GM12878 (cell line): ENCODE results near the gene FUCA2. TPM values are rescaled to one million over a fixed set of nuclear protein-coding genes. Genes with fewer than 3 reads are reported as not detected.
A peak's percentile ranks its signal among the peaks of the same experiment; 100 is the strongest.

ENCODE experiments used
- ATAC-seq: fragments of 200-7000 bp; cut with Tn5 transposase; 3 replicates; pipeline ENCODE4 v1.9.1; 2020; ENCODE audit warnings: mild to moderate bottlenecking, moderate library complexity
- BruUV-seq: library from RNA; stranded (reverse); fragments of 400-500 nt; replicated peaks from 2 replicates; lab custom pipeline; 2021; lab: Mats Ljungman, UMichigan
- CTCF ChIA-PET: fragments of 300-600 bp; sonication (Branson Sonifier 250); formaldehyde crosslinking; extraction: SDS; loops from one replicate; lab custom pipeline; 2021; ENCODE audit warnings: inconsistent platforms; lab: Yijun Ruan, JAX
- POLR2A ChIA-PET: fragments of 350-600 bp; formaldehyde crosslinking; extraction: SDS; loops from one replicate; lab custom pipeline; 2021; ENCODE audit warnings: inconsistent platforms; lab: Charles Lee
- RAD21 ChIA-PET: fragments of 300-600 bp; sonication (Branson Sonifier 250); formaldehyde crosslinking; loops from one replicate; lab custom pipeline; 2023; ENCODE audit warnings: antibody characterized with exemption; ENCODE audit not compliant: unreplicated experiment; lab: Charles Lee
- SMC1A ChIA-PET: fragments of 300-600 bp; sonication (Branson Sonifier 250); formaldehyde crosslinking; loops from one replicate; lab custom pipeline; 2023; ENCODE audit not compliant: unreplicated experiment, uncharacterized antibody; lab: Charles Lee
- DNase-seq: peaks from one replicate; pipeline ENCODE4 v3.0.0-alpha.2; 2011; ENCODE audit warnings: low read depth, low spot score
- FAIRE-seq: peaks from 3 replicates; lab custom pipeline; 2011; peaks lifted over from hg19 to GRCh38; lab: Jason Lieb, UNC
- H2AFZ ChIP-seq: 2 replicates; pipeline ENCODE4 v1.6.0; 2011; ENCODE audit warnings: low read depth, low read length, control low read depth; ENCODE audit not compliant: control insufficient read depth
- H3K27ac ChIP-seq: 2 replicates; pipeline ENCODE4 v1.5.1; 2011; ENCODE audit warnings: control low read depth; ENCODE audit not compliant: control insufficient read depth, insufficient read depth
- H3K27me3 ChIP-seq, 2 experiments: replicated peaks in 1 of 2; 2 replicates each; pipeline versions ENCODE4 v1.6.0 to v1.6.1; 2011; ENCODE audit warnings: low read length in 1 of 2; ENCODE audit not compliant: control insufficient read depth in 2 of 2, insufficient read depth in 2 of 2
- H3K36me3 ChIP-seq, 2 experiments: 2 replicates each; pipeline ENCODE4 v1.5.1; 2011; ENCODE audit warnings: low read length in 1 of 2; ENCODE audit not compliant: control insufficient read depth in 2 of 2, insufficient read depth in 2 of 2
- H3K4me1 ChIP-seq: 2 replicates; pipeline ENCODE4 v1.6.1; 2011; ENCODE audit warnings: mild to moderate bottlenecking, low read length, moderate library complexity, mixed read lengths; ENCODE audit not compliant: control insufficient read depth, insufficient read depth
- H3K4me2 ChIP-seq: 2 replicates; pipeline ENCODE4 v1.6.0; 2011; ENCODE audit warnings: control low read depth; ENCODE audit not compliant: control insufficient read depth, insufficient read depth
- H3K4me3 ChIP-seq: fragments of 200-600 bp; sonication (generic); 2 replicates; pipeline ENCODE4 v1.5.1; 2016
- H3K79me2 ChIP-seq: 2 replicates; pipeline ENCODE4 v1.6.0; 2011; ENCODE audit warnings: low read length; ENCODE audit not compliant: control insufficient read depth, insufficient read depth
- H3K9ac ChIP-seq: 2 replicates; pipeline ENCODE4 v1.8.0; 2011; ENCODE audit warnings: low read length, control low read depth, mixed read lengths; ENCODE audit not compliant: control insufficient read depth, insufficient read depth
- H3K9me3 ChIP-seq: replicated peaks from 3 replicates; pipeline ENCODE4 v1.5.1; 2011; ENCODE audit warnings: mild to moderate bottlenecking, low read length; ENCODE audit not compliant: control insufficient read depth, insufficient read depth
- H4K20me1 ChIP-seq: 2 replicates; pipeline ENCODE4 v1.6.0; 2011; ENCODE audit not compliant: control insufficient read depth, insufficient read depth
- BCL3 ChIP-seq: IDR thresholded peaks from 2 replicates; pipeline ENCODE4 v1.6.1; 2011; ENCODE audit warnings: borderline replicate concordance, low read depth, mild to moderate bottlenecking, moderate library complexity, low read length; ENCODE audit not compliant: insufficient read depth, poor library complexity, severe bottlenecking
- BHLHE40 ChIP-seq, 2 experiments: fragments of 450-650 bp in 1 of 2; IDR thresholded peaks; 2 replicates each; pipeline ENCODE4 v1.6.1; 2011 to 2017; ENCODE audit warnings: low read depth in 2 of 2, borderline replicate concordance in 1 of 2, improper control_type of control experiment in 1 of 2, low read length in 1 of 2, mild to moderate bottlenecking in 1 of 2
- CREB1 ChIP-seq: IDR thresholded peaks from 2 replicates; pipeline ENCODE4 v1.6.1; 2012; ENCODE audit warnings: low read depth, mild to moderate bottlenecking, inconsistent platforms
- CREM ChIP-seq: IDR thresholded peaks from 2 replicates; pipeline ENCODE4 v1.6.1; 2014; ENCODE audit warnings: antibody characterized with exemption, low read depth
- DPF2 ChIP-seq: fragments of 450-650 bp; IDR thresholded peaks from 2 replicates; pipeline ENCODE4 v1.6.1; 2017; ENCODE audit warnings: mild to moderate bottlenecking
- ETV6 ChIP-seq, 2 experiments: fragments of 450-650 bp in 1 of 2; IDR thresholded peaks in 1 of 2; conservative IDR thresholded peaks in 1 of 2; 2 replicates each; pipeline ENCODE4 v1.6.1; 2014; ENCODE audit warnings: antibody characterized with exemption in 1 of 2, borderline replicate concordance in 1 of 2, low read depth in 1 of 2, mild to moderate bottlenecking in 1 of 2, moderate library complexity in 1 of 2
- MEF2A ChIP-seq: IDR thresholded peaks from 2 replicates; pipeline ENCODE4 v1.6.1; 2011; ENCODE audit warnings: low read depth, mild to moderate bottlenecking, low read length, moderate library complexity; ENCODE audit not compliant: insufficient read depth
- MTA3 ChIP-seq: IDR thresholded peaks from 2 replicates; pipeline ENCODE4 v1.6.1; 2012; ENCODE audit warnings: low read length, inconsistent platforms, borderline replicate concordance
- NFIC ChIP-seq: IDR thresholded peaks from 2 replicates; pipeline ENCODE4 v1.6.1; 2012; ENCODE audit warnings: low read depth, mild to moderate bottlenecking, inconsistent platforms, low read length, moderate library complexity
- NR2C2 ChIP-seq: IDR thresholded peaks from 2 replicates; pipeline ENCODE4 v1.6.1; 2011; ENCODE audit warnings: borderline replicate concordance, low read depth; ENCODE audit not compliant: control insufficient read depth, insufficient read length
- PAX5 ChIP-seq: IDR thresholded peaks from 2 replicates; pipeline ENCODE4 v1.6.1; 2011; ENCODE audit warnings: low read depth, low read length, borderline replicate concordance
- RCOR1 ChIP-seq: conservative IDR thresholded peaks from 2 replicates; pipeline ENCODE4 v1.6.1; 2012; ENCODE audit warnings: low read depth, low read length, improper control_type of control experiment
- SRF ChIP-seq, 2 experiments: IDR thresholded peaks; 2 replicates each; pipeline ENCODE4 v1.6.1; 2011; ENCODE audit warnings: low read depth in 2 of 2, low read length in 2 of 2, mild to moderate bottlenecking in 1 of 2, moderate library complexity in 1 of 2
- TAF1 ChIP-seq: IDR thresholded peaks from 2 replicates; pipeline ENCODE4 v1.6.1; 2011; ENCODE audit warnings: mild to moderate bottlenecking, low read depth, low read length, borderline replicate concordance
- ZBED1 ChIP-seq: IDR thresholded peaks from 2 replicates; pipeline ENCODE4 v1.6.1; 2016; ENCODE audit warnings: borderline replicate concordance
- ZNF592 ChIP-seq: fragments of 450-650 bp; IDR thresholded peaks from 2 replicates; pipeline ENCODE4 v1.6.1; 2017; ENCODE audit warnings: mild to moderate bottlenecking, moderate library complexity
- WGBS: methylation state at CpG from one replicate; pipeline ENCODE4 v1.1.6; 2016; ENCODE audit warnings: low lambda C conversion rate; ENCODE audit not compliant: insufficient replicate concordance, insufficient coverage; ENCODE audit errors: missing lambda C conversion rate; 5-methylcytosine and 5-hydroxymethylcytosine counted together
- in situ Hi-C: fragments of 300-500 bp; cut with MboI; formaldehyde crosslinking; loops from 9 replicates; pipeline ENCODE4 v1.14.3; 2018; ENCODE audit warnings: mixed read lengths
- intact Hi-C: fragments of 100-400 bp; cut with micrococcal nuclease; formaldehyde crosslinking; loops from one replicate; pipeline ENCODE4 v1.14.2; 2022; ENCODE audit not compliant: unreplicated experiment
- polyA plus RNA-seq, 11 experiments: library from polyadenylated mRNA; depleted of rRNA in 4 of 11; unstranded in 6 of 11; stranded (reverse) in 5 of 11; fragments of >200 nt; fragmentation: Nextera tagmentation in 4 of 11; fragmentation: Illumina TruSeq in 1 of 11; extraction: Ambion mirVana in 4 of 11; extraction: Trizol in 1 of 11; gene quantifications; 1 replicate in 1 of 11; 2 replicates in 10 of 11; pipeline versions ENCODE4 v1.2.1 to v1.2.3, GENCODE V29; 2011 to 2016; ENCODE audit warnings: inconsistent platforms in 2 of 11, missing spikeins in 2 of 11, low read depth in 1 of 11
- total RNA-seq, 4 experiments: library from RNA; depleted of rRNA in 3 of 4; stranded (reverse); fragments of >200 nt in 3 of 4; fragmentation: Illumina TruSeq in 1 of 4; extraction: Trizol in 1 of 4; gene quantifications; 2 replicates each; pipeline versions ENCODE4 v1.2.1 to v1.2.3, GENCODE V29; 2013 to 2021

FUCA2 gene
- total and polyA plus RNA-seq, 10 of the 15 experiments (the other 5 are each of a cell fraction or from before 2014, with no cell fraction given), result 5.7 to 36.2 (median 21.5) TPM

DNA sequence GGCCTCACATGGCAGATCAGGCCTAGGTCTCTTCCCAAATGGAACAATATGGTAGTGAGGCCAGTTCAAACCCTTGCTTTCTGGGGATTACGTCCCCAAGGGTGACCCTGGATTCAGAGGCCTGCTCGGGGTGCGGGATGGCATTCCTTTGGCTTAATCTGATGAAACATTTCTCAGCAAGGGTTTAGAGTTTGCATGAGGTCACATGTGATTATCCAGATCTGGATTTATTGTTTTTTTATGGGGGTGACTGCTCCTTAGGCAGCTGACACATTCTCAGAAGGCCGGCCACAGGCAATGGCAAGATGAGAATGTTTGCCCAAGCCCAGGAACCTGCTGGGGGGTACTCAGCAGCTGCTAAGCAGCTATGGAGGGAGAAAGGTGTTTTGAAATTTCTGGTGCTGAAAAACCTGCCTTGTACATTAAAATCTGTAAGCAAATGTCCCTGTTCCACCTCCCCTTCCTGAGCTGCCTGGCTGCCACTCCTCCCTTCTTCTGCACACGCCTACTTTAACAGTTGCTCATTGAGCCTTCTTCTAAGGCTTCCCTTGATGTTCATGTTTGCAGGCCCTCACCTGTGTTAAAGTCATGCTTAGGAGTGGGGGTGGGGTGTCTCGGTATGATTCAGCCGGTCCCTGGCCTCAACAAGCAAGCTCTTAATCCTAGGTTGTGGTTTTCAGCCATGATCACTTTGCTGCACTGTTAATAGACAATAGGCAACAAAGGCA is 37.9 kb upstream of the FUCA2 start:
- H3K79me2 ChIP-seq, result no peaks in the 10 kb centered on the region; the same call in 1 of the 2 replicates
- TF ChIP-seq MTA3, result peak; percentile 34; the same call in 1 of the 2 replicates
- TF ChIP-seq RCOR1, result no peak
- TF ChIP-seq DPF2, result 0 out of 2 replicates have a peak, but pooled peaks have one; percentile 57
- TF ChIP-seq ETV6 (conservative IDR thresholded peaks at IDR 0.05 in 1 of 2, IDR thresholded peaks at IDR 0.05 in 1 of 2; ENCODE audit: borderline replicate concordance in 1 of 2, low read depth in 1 of 2), result peak in 1 of 2 experiments; percentile 52; a peak in 1 of 4 replicates
- TF ChIP-seq NR2C2, result no peak
- TF ChIP-seq CREM, result peak; percentile 73; the same call in 1 of the 2 replicates
- no peak for TF ChIP-seq TAF1
- TF ChIP-seq BHLHE40 (IDR thresholded peaks at IDR 0.05; ENCODE audit: borderline replicate concordance in 1 of 2, low read depth in 2 of 2, low read length in 1 of 2), result peak in 1 of 2 experiments; percentile 51; a peak in 2 of 4 replicates
- TF ChIP-seq ZBED1, result peak; percentile 52; the same call in 1 of the 2 replicates
- peak; percentile 93 for TF ChIP-seq NFIC
- TF ChIP-seq ZNF592, result no peak
- TF ChIP-seq BCL3, result peak; percentile 76
- peak; percentile 70; the same call in 1 of the 2 replicates for TF ChIP-seq MEF2A
- TF ChIP-seq SRF (IDR thresholded peaks at IDR 0.05; ENCODE audit: low read depth in 2 of 2, low read length in 2 of 2), result 0 out of 4 replicates have a peak, but pooled peaks of 1 of the 2 experiments have one; percentile 60
- peak; percentile 46; the same call in 1 of the 2 replicates for TF ChIP-seq PAX5
- peak; percentile 62 for TF ChIP-seq CREB1

More for the DNA sequence above, 37.9 kb upstream of the FUCA2 start:
- no peaks in the 10 kb centered on the region; a peak in 1 of 4 replicates for H3K36me3 ChIP-seq
- H3K4me3 ChIP-seq, result no peak overlapping the region
- no peaks in the 10 kb centered on the region for H3K27me3 ChIP-seq
- FAIRE-seq (peak; percentile 78), DNase-seq (peak; percentile 31), ATAC-seq (peak; percentile 88)
- no peak overlapping the region for H3K9ac ChIP-seq
- H3K27ac ChIP-seq, result no peak overlapping the region; the same call in 1 of the 2 replicates
- peak overlapping the region; percentile 4; the same call in 1 of the 2 replicates for H2AFZ ChIP-seq
- ChIA-PET RAD21 (interaction anchor here (0.6 to 1.2 kb wide), 4 partner anchors 18 to 590 kb away, joined by 3 to 5 read pairs (median 4); no protein-coding TSS in a partner anchor), CTCF (interaction anchor here (0.9 to 2.7 kb wide), 4 partner anchors 10 to 538 kb away, joined by 3 to 6 read pairs (median 5); no protein-coding TSS in a partner anchor), SMC1A (interaction anchor here (0.7 kb wide), 1 partner anchor 391 kb away, joined by 3 read pairs; no protein-coding TSS in a partner anchor), POLR2A (interaction anchor here (1.6 kb wide), 1 partner anchor 8 kb away, joined by 4 read pairs; no protein-coding TSS in a partner anchor)
- intact Hi-C loops, result no loop called here
- WGBS, result 52% methylated on average over 7 of the region's 7 CpGs
- BruUV-seq, result no TSS peak
- no peaks in the 10 kb centered on the region for H3K9me3 ChIP-seq
- in situ Hi-C loops, result no loop called here
- H3K4me2 ChIP-seq, result peak overlapping the region; percentile 63
- no peaks in the 10 kb centered on the region for H4K20me1 ChIP-seq
- H3K4me1 ChIP-seq, result peaks cover 22% of the 10 kb centered on the region
